ENCODE measurements around the gene H1-8. TPM values are rescaled to one million over a fixed set of nuclear protein-coding genes. Genes with fewer than 3 reads are reported as not detected.
"Not testable (repeated sequence)": the region's sequence is repeated elsewhere in the genome, so short reads cannot be mapped to it uniquely, and the experiment has no call there.

Gene H1-8
- not detected for total RNA-seq

- ChIA-PET POLR2A (no interaction called here), CTCF (no interaction called here)
- ATAC-seq (no peak), DNase-seq (no peak)
- Mint-ChIP-seq H3K27me3 (no peaks in the 10 kb centered on the region), H3K36me3 (ENCODE audit: low read depth) (no peaks in the 10 kb centered on the region), H3K4me3 (no peak within 1 kb of the TSS), H3K4me1 (no peaks in the 10 kb centered on the region), H3K9me3 (ENCODE audit: low read depth) (no peaks in the 10 kb centered on the region), H3K27ac (no peak within 1 kb of the TSS)
- intact Hi-C loops (cut with DNase I, micrococcal nuclease), result no loop called here
Measured at GRCh38 chr3:129543156-129543790, at the start of gene H1-8. Gene H1-8, plus strand, starts transcription at chr3:129543175. Its CDS starts 44 bp downstream, at chr3:129543219.

DNA sequence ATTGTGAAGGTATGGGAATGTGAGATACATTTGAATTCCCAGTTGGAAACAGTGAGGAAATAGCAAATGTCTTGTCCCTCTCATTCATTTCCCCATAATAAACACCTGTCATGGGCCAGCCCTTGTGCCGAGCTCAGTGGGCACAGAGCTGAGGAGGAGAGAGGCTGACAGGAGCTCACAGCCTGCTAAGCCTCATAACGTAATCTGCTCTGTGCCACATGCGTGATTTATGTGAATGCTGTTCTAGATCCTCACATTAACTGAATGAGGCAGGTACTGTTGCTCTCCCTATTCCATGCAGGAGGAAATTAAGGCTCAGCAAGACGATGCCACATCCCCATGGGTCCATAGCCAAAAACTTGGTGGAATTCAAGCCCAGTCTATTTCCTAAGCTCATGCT lies 49.8 kb upstream of the H1-8 start:
- no peak overlapping the region for H3K4me3 Mint-ChIP-seq
- CTCF ChIA-PET, result interaction anchor here (0.6 kb wide), 1 partner anchor 33 kb away, joined by 3 read pairs; no protein-coding TSS in a partner anchor
- no peaks in the 10 kb centered on the region for H3K4me1 Mint-ChIP-seq
- POLR2A ChIA-PET, result no interaction called here
- no peaks in the 10 kb centered on the region for H3K9me3 Mint-ChIP-seq (ENCODE audit: low read depth)
- DNase-seq, result no peak
- intact Hi-C loops (cut with DNase I, micrococcal nuclease), result loop anchor here (5.0 to 10.0 kb wide), 2 partner anchors 112 to 114 kb away; partner anchors contain the start of gene PLXND1 (in 2 of the 2)
- H3K36me3 Mint-ChIP-seq (ENCODE audit: low read depth), result peaks cover 11% of the 10 kb centered on the region
- H3K27me3 Mint-ChIP-seq, result no peaks in the 10 kb centered on the region
- no peak for ATAC-seq
- H3K27ac Mint-ChIP-seq, result no peak overlapping the region

DNA sequence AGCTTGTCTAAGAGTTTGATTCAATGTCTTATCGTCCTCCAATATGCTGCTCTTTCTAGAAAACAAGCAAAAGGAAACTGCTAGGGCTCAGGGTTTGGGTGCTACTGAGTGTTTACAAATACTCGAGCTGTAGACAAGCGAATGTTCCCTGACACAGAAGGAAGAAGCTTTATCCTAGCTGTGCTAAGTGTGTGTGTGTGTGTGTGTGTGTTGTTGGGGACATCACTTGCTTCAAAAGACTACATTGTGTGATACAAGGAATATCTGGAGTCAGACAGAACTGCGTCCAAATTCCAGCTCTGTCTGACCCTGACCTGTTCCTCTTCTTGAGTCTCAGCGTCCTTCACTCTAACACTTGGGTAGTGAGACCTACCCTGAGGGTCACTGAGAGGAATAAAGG lies 48.5 kb upstream of the H1-8 start:
- H3K27ac Mint-ChIP-seq, result not testable (repeated sequence)

DNA sequence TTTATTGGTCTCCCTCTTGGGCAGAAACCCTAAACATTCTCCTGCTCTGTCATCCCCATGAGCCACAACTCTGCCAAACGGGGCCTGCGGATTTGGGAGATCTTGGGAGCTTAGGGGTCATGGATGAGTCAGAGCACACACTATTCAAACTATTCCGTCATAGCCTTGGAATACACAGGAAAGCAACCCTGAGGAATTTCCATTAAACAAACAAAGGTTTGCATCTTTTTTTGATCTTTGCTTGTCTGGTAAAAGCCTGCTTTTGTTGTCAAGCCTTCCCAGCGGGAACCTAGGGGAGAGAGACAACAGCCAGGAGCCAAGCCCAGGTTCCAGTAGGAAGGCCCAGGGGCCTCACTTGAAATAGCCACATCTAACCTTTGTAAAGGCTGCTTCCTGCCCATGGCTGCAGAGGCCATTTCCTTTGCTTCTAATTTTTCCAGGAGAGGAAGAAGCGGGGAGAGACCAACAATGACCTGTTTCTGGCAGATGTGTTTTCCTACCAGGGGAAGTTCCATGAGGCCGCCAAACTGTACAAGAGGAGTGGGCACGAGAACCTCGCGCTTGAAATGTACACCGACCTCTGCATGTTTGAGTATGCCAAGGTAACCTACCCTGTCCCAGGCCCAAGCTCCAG lies 47.9 kb upstream of the H1-8 start:
- H3K9me3 Mint-ChIP-seq (ENCODE audit: low read depth); CTCF ChIA-PET; H3K4me3 Mint-ChIP-seq; DNase-seq; H3K27ac Mint-ChIP-seq; H3K4me1 Mint-ChIP-seq; POLR2A ChIA-PET; ATAC-seq; H3K27me3 Mint-ChIP-seq: not testable (repeated sequence)
- H3K36me3 Mint-ChIP-seq (ENCODE audit: low read depth), result peaks cover 14% of the 10 kb centered on the region
- intact Hi-C loops (cut with DNase I, micrococcal nuclease), result loop anchor here in 1 of 2 experiments (10.0 kb wide), 1 partner anchor 110 kb away; the partner anchor contains the start of gene PLXND1

More for the DNA sequence above, 48.5 kb upstream of the H1-8 start:
- POLR2A ChIA-PET; DNase-seq; H3K4me3 Mint-ChIP-seq; H3K4me1 Mint-ChIP-seq; CTCF ChIA-PET; H3K27me3 Mint-ChIP-seq; H3K9me3 Mint-ChIP-seq (ENCODE audit: low read depth); ATAC-seq: not testable (repeated sequence)
- intact Hi-C loops (cut with DNase I, micrococcal nuclease), result loop anchor here (5.0 to 10.0 kb wide), 2 partner anchors 110 to 113 kb away; partner anchors contain the start of gene PLXND1 (in 2 of the 2)
- H3K36me3 Mint-ChIP-seq (ENCODE audit: low read depth), result peaks cover 11% of the 10 kb centered on the region

DNA sequence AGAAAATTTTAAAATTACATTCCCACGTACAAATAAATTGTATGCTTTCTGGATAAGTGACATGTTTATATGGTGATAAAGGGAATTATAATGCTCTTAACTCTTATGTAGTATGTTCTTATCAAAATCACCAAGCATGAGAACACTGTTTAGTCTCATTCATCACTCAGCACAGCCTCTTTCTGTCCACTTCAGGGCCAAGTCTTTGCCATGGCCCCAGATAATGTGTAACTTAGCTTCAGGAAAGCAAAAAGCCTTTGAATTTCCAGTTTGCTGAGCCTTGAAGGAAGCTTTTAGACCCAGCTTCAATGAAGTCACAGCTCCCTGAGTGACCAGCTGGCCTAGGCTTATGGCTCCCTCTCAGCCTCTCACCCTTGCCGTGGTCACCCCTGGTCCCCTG lies 45.1 kb upstream of the H1-8 start:
- CTCF ChIA-PET, result interaction anchor here (0.6 kb wide), 1 partner anchor 430 kb away, joined by 3 read pairs; no protein-coding TSS in a partner anchor
- POLR2A ChIA-PET; H3K27me3 Mint-ChIP-seq; H3K9me3 Mint-ChIP-seq (ENCODE audit: low read depth); H3K4me3 Mint-ChIP-seq; H3K4me1 Mint-ChIP-seq; ATAC-seq; DNase-seq; H3K27ac Mint-ChIP-seq: not testable (repeated sequence)
- intact Hi-C loops (cut with DNase I, micrococcal nuclease), result loop anchor here in 1 of 2 experiments (10.0 kb wide), 1 partner anchor 107 kb away; the partner anchor contains the start of gene PLXND1
- H3K36me3 Mint-ChIP-seq (ENCODE audit: low read depth), result peaks cover 19% of the 10 kb centered on the region

- H3K9me3 Mint-ChIP-seq (ENCODE audit: low read depth); ATAC-seq; DNase-seq; H3K4me1 Mint-ChIP-seq; CTCF ChIA-PET; H3K27me3 Mint-ChIP-seq; H3K4me3 Mint-ChIP-seq; POLR2A ChIA-PET; H3K27ac Mint-ChIP-seq: not testable (repeated sequence)
- intact Hi-C loops (cut with DNase I, micrococcal nuclease), result loop anchor here in 1 of 2 experiments (10.0 kb wide), 1 partner anchor 106 kb away; the partner anchor contains the start of gene PLXND1
- H3K36me3 Mint-ChIP-seq (ENCODE audit: low read depth), result peaks cover 14% of the 10 kb centered on the region
Measured at GRCh38 chr3:129498603-129499488, 44.1 kb upstream of the H1-8 start.

- H3K4me1 Mint-ChIP-seq; H3K27ac Mint-ChIP-seq; CTCF ChIA-PET; DNase-seq; H3K4me3 Mint-ChIP-seq; ATAC-seq; H3K27me3 Mint-ChIP-seq; H3K9me3 Mint-ChIP-seq (ENCODE audit: low read depth); POLR2A ChIA-PET: not testable (repeated sequence)
- intact Hi-C loops (cut with DNase I, micrococcal nuclease), result loop anchor here in 1 of 2 experiments (10.0 kb wide), 1 partner anchor 105 kb away; the partner anchor contains the start of gene PLXND1
- peaks cover 16% of the 10 kb centered on the region for H3K36me3 Mint-ChIP-seq (ENCODE audit: low read depth)
Measured at GRCh38 chr3:129499604-129500333, 43.2 kb upstream of the H1-8 start.

DNA sequence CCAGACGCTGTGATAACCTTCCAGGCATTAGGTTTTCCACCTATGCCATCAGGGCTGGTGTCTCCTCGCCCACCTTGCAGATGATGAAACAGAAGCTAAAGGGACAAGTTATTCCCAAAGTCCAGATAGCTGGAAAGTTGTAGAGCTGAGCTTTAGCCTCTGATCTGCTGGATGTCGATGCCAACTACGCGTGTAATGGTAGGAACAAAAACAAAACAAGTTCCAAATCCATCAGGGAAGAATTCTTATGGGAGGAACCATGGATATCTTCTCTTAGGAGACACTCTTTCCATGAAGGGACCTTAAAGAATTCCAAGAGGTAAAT lies 42.7 kb upstream of the H1-8 start:
- DNase-seq (no peak), ATAC-seq (no peak)
- Mint-ChIP-seq H3K27me3 (no peaks in the 10 kb centered on the region), H3K4me3 (no peak overlapping the region), H3K9me3 (ENCODE audit: low read depth) (no peaks in the 10 kb centered on the region), H3K36me3 (ENCODE audit: low read depth) (peaks cover 18% of the 10 kb centered on the region), H3K4me1 (no peaks in the 10 kb centered on the region), H3K27ac (no peak overlapping the region)
- intact Hi-C loops (cut with DNase I, micrococcal nuclease), result no loop called here
- CTCF ChIA-PET, result no interaction called here
- POLR2A ChIA-PET, result no interaction called here

DNA sequence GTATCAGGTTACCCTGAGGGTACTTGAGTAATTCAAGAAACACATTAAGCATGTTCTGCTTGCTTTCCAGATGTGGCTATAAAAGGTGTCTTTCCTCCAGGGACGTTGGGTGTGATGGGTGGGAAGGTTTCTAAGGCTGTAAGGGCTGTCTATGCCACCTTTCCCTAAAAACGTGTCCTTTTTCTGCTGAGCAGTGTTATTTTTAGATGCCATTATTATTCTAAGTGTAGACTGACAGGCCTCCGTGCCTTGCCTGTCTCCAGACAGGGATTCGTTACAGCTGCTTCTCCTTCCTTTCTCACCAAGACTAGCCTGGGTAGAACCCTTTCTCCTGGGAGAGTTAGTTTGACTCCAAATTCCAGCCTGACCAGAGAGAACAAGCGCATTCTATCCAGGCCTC lies 41.3 kb upstream of the H1-8 start:
- peaks cover 18% of the 10 kb centered on the region for H3K36me3 Mint-ChIP-seq (ENCODE audit: low read depth)
- no peak for DNase-seq
- no peak overlapping the region for H3K27ac Mint-ChIP-seq
- H3K4me3 Mint-ChIP-seq, result no peak overlapping the region
- no peaks in the 10 kb centered on the region for H3K4me1 Mint-ChIP-seq
- no peaks in the 10 kb centered on the region for H3K9me3 Mint-ChIP-seq (ENCODE audit: low read depth)
- POLR2A ChIA-PET, result no interaction called here
- ATAC-seq, result no peak
- intact Hi-C loops (cut with DNase I, micrococcal nuclease), result no loop called here
- CTCF ChIA-PET, result no interaction called here
- no peaks in the 10 kb centered on the region for H3K27me3 Mint-ChIP-seq

DNA sequence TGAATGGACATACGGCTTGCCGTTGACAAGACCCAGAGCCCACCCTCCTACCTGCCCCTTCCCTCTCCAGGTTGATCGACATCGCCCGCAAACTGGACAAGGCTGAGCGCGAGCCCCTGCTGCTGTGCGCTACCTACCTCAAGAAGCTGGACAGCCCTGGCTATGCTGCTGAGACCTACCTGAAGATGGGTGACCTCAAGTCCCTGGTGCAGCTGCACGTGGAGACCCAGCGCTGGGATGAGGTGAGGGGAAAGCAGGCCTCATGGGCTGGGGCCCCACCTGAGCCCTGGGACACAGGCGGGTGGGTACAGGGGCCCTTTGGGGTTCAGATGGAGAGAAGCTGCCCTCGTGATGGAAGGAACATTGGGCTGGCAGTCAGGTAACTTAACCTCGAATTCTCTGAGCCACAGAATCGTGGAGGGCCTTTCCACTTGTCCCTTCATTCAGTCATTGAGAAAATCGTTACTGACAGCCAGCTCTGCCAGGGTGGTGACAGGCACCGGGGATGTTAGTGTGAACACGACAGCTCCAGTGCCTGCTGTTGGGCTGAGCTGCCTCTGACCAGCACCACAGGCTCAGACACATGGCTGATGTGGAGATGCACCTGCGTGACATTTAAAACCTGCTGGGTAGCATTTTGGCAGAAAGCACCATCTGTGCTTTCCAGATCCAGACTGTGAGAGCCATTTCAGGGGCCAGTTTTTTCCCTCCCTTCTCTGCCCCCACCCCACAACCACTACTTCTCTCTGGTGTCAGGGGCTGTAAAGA lies 40.1 kb upstream of the H1-8 start:
- intact Hi-C loops (cut with DNase I, micrococcal nuclease), result no loop called here
- no peaks in the 10 kb centered on the region for H3K9me3 Mint-ChIP-seq (ENCODE audit: low read depth)
- peaks cover 16% of the 10 kb centered on the region for H3K36me3 Mint-ChIP-seq (ENCODE audit: low read depth)
- no peak overlapping the region for H3K27ac Mint-ChIP-seq
- no peak overlapping the region for H3K4me3 Mint-ChIP-seq
- CTCF ChIA-PET, result interaction anchor here (0.6 kb wide), 1 partner anchor 526 kb away, joined by 3 read pairs; no protein-coding TSS in a partner anchor
- no peaks in the 10 kb centered on the region for H3K4me1 Mint-ChIP-seq
- ATAC-seq (no peak), DNase-seq (no peak)
- no peaks in the 10 kb centered on the region for H3K27me3 Mint-ChIP-seq
- POLR2A ChIA-PET, result no interaction called here

Data from activated CD4-positive, alpha-beta T cell treated with anti-CD3 and anti-CD28 coated beads for 36 hours (primary cell).